ENCODE results near the gene KLC4.

KLC4 gene

GRCh38 chr6:43059168-43060033, at the start of gene KLC4, which contains the start of gene MRPL2:
Gene KLC4 (plus strand): TSS chr6:43059631. CDS start chr6:43061336, 1,705 bp downstream.
Gene MRPL2 (minus strand): TSS chr6:43059434. CDS start chr6:43059381, 53 bp downstream.
- peak; percentile 93 to 97 for DNase-seq (ENCODE audit: low read depth in 2 of 2)

- no peak for DNase-seq (ENCODE audit: low read depth in 2 of 2)
Observed at GRCh38 chr6:43011207-43011606, 48.2 kb upstream of the KLC4 start.

GRCh38 chr6:43012364-43012763, 47.1 kb upstream of the KLC4 start:
- DNase-seq (ENCODE audit: low read depth in 2 of 2) = no peak

GRCh38 chr6:43013097-43013842, 46.2 kb upstream of the KLC4 start:
- DNase-seq (ENCODE audit: low read depth in 2 of 2) = no peak

GRCh38 chr6:43013843-43014433, 45.5 kb upstream of the KLC4 start, which contains the start of the genes KLHDC3 and MEA1:
Gene KLHDC3 (plus strand): TSS chr6:43014249. CDS start chr6:43017193, 2,944 bp downstream.
Gene MEA1 (minus strand): TSS chr6:43013946. CDS start chr6:43013813, 133 bp downstream.
- DNase-seq (ENCODE audit: low read depth in 2 of 2) = peak; percentile 98

GRCh38 chr6:43014434-43014909, 45.0 kb upstream of the KLC4 start:
- no peak for DNase-seq (ENCODE audit: low read depth in 2 of 2)

GRCh38 chr6:43016176-43016942, 43.1 kb upstream of the KLC4 start:
- DNase-seq (ENCODE audit: low read depth in 2 of 2) = no peak

- DNase-seq (ENCODE audit: low read depth in 2 of 2) = no peak
Observed at GRCh38 chr6:43016943-43017334, 42.5 kb upstream of the KLC4 start.

- no peak for DNase-seq (ENCODE audit: low read depth in 2 of 2)
Observed at GRCh38 chr6:43019152-43019551, 40.3 kb upstream of the KLC4 start.

GRCh38 chr6:43020052-43020705, 39.3 kb upstream of the KLC4 start:
- DNase-seq (ENCODE audit: low read depth in 2 of 2) = no peak

- DNase-seq (ENCODE audit: low read depth in 2 of 2) = no peak
Observed at GRCh38 chr6:43020847-43021246, 38.6 kb upstream of the KLC4 start.

- DNase-seq (ENCODE audit: low read depth in 2 of 2) = peak; percentile 62 to 63
Observed at GRCh38 chr6:43021270-43022047, 38.0 kb upstream of the KLC4 start, which contains the start of gene RRP36. Gene RRP36 (plus strand): TSS chr6:43021623. CDS start chr6:43021655, 32 bp downstream.

GRCh38 chr6:43024436-43024835, 35.0 kb upstream of the KLC4 start:
- no peak for DNase-seq (ENCODE audit: low read depth in 2 of 2)

- DNase-seq (ENCODE audit: low read depth in 2 of 2) = no peak
Observed at GRCh38 chr6:43026365-43026764, 33.1 kb upstream of the KLC4 start.

GRCh38 chr6:43029120-43029519, 30.3 kb upstream of the KLC4 start:
- no peak for DNase-seq (ENCODE audit: low read depth in 2 of 2)

GRCh38 chr6:43032326-43032725, 27.1 kb upstream of the KLC4 start:
- DNase-seq (ENCODE audit: low read depth in 2 of 2) = no peak

GRCh38 chr6:43033496-43034189, 25.8 kb upstream of the KLC4 start:
- DNase-seq (ENCODE audit: low read depth in 2 of 2) = no peak

- DNase-seq (ENCODE audit: low read depth in 2 of 2) = no peak
Observed at GRCh38 chr6:43034190-43034525, 25.3 kb upstream of the KLC4 start.

GRCh38 chr6:43035495-43036194, 23.8 kb upstream of the KLC4 start:
- DNase-seq (ENCODE audit: low read depth in 2 of 2) = no peak

All from activated CD4-positive, alpha-beta T cell treated with anti-CD3 and anti-CD28 coated beads for 24 hours (primary cell).